Activated CD4-positive, CD25-positive, alpha-beta regulatory T cell treated with anti-CD3 and anti-CD28 coated beads, Interleukin-2, amount 50 U/mL, for 16 hours (primary cell): ENCODE data around the gene RGS12.

Source experiments
- DNase-seq: peaks from one replicate; pipeline ENCODE4 v3.0.0-alpha.2; 2020; ENCODE audit warnings: low read depth, low spot score

RGS12 gene

DNA sequence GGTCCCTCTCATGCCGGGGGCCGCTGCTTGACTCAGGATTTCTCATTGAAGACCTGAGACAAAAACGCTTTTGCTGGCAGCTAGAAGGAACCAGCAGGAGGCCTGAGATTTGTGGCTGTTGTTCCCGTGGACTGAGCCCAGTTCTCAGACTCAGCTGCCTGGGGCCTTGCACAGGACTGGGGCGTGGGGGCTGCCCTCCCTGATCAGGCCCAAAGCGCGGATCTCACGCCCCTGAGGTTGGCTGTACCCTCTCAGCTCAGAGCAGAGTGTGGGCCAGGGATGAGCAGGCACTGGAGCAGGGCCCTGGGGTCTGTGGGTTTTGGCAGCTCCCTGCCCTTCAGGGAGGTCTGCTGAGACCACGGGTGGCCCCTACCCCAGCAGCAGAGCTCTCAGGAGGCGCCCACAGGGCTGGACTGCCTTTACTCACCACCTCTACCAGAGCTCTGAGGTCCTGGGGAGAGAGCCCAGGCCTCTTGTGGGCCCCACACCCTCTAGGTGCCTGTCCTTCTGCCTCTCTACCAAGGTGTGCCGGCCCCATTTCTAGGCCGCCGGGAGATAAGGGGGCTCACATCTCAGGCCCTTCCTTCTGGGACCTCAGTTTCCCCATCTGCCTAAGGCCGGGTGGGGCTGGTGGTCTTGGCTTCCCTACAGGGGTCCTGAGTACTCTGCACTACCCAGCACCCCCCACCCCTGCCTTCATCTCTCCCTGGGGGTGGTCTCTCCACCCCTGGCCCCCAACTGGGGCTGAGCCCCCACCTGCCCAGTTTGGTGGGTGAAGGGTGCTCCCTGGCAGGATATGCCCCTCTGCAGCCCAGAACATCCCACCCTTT is 38.3 kb upstream of the RGS12 start:
- no peak for DNase-seq

DNA sequence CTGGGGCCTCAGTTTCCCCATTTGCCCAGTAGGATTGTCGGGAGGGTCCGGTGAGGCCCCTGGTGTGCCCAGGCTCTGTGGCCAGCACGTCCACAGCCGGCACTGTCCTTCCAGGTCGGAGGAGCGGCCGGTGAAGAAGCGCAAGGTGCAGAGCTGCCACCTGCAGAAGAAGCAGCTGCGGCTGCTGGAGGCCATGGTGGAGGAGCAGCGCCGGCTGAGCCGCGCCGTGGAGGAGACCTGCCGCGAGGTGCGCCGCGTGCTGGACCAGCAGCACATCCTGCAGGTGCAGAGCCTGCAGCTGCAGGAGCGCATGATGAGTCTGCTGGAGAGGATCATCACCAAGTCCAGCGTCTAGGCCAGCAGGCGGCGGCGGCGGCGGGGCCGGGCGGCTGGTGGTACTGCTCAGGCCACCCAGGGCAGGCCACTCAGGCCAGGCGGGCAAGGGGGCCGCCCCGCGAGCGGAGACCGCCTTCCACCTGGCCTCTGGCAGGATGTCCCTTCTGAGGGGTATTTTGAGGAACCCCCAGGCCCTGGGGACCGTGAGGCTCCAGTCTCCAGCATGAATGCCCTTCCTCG is 37.1 kb upstream of the RGS12 start:
- DNase-seq, result no peak

DNA sequence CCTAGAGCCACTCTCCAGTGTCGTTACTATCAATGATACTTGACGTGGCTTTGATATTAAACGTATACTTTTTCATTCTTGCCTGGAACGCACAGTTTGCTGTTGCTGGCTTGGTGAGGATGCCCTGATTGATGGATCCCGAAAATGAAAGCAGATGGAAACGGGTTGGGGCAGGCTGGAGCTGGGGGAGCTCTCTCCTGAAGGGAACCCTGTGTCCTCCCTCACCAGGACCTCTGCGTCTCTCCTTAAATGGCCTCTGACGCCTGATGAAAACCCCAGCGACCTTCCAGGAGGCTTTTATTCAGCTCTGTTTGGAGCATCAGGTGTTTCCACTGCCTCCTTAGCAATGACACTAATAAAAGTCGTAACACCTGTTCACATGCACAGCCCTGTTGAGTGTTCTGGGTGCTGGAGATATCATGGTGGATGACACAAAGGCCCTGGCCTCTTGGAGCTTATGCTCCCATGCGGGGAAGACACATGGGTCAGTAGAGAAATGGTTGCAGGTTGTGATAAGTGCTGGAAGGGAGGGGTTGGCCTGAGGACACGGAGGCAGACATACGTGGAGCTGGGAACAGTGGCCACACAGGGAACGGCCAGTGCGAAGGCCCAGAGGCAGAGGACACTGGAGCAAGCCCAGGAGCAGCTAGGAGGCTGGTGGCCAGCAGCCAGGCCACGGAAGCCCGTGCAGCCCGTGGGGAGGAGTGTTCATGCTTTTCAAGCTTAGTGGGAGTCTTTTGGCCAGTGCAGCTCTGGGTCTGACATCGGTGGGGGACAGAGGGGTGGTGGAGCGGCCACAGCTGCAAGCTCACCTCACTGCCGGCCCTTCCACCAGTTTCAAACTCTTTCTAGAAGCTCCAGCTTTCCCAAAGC is 36.4 kb upstream of the RGS12 start:
- no peak for DNase-seq

DNA sequence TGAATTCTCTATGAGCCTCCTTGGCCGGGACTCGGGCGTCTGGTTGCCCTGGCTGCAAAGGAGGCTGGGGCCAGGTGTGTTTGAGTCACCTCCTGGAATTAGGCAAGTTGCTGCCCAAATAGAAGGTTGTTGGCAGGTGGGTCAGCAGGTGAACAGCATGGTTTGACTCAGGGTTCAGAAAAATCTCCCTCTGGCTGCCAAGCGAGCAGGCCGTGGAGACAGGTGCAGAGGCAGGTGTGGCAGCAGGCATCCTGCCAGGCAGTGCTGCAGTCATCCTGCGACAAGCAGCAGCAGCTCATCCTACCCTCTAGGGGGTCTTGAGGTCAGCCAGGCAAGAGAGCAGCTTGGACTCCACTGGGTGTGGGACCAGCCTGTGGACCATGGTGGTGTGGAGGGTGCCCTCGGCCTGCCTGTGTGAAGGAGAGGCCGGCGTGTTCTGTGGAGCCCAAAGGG is 35.7 kb upstream of the RGS12 start:
- DNase-seq, result no peak

DNA sequence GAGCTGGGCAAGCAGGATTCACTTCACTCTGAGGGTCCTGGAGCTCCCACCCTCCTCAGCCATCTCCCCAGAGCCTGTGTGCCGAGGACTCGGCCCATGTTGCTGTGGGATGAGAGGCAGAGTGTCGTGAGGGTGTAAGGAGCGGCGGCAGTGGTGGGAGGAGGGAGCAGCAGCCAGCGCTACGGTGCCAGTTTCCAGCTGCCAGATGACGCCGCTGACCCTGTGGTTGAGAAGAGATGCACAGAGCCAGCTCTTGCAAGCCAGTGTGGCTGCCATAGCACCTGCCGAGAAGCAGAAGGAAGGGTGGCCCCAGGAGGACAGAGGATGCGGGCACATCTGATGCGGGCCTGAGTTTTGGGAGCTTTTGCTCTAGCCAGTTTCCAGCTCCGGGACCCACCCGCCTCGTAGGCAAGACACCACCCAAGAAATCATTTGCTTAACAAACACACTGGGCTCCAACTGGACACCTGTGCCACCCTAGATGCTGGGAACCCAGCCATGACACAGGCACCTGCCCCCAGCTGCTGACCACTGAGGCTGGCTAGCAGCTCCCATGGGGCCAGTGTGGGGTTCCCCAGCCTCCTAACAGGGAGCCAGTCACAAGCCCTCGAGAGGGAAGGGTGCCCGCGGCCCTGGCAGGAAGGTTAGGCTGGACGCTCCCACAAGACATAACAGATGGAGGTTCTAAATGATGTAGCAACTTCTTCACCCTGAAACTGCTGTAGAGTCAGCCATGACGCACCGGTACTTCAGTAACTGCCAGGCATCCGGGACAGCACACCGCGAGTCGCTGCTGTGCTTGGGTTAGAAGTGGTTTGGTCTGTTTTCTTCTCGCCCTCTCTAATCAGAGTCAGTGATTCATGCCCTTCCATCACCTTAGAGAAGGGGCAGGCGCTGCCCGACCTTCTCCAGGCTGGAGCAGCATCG is 35.0 kb upstream of the RGS12 start:
- DNase-seq, result no peak

DNA sequence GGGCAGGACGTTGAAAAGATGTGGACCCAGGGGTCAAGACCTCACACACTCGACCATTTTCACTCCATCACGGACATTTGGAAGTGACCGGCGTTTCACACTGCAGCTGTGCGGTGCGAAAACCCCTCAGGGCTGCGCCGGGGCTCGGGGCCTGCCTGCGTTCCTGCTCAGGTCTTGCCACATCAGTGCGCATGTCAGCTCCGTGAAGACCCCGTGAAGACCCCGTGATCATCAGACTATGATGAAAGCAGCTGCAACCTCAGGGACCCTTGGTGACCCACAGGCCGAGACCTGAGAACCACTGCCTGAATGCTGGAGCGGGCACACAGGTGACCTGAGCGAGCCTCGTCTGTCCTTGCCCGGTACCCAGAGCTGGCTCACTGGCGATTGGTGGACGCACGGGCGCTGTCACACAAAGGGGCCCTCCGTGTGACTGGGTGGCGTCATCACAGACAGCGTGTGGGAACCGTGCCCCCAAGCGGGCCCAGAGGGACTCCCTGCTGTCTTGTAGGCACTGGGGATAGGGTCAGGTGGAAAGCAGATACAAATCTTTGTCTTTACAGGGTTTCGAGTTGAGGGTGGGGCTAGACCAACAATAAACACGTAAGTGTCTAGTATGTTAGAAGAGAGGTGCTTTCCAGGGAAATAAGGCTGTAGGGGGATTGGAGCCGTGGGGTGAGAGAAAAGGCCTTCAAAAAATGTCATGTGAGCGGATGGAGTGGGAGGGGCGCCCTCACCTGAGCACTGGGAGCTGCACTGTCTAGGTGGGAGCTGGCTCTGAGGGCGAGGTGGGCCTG is 31.2 kb upstream of the RGS12 start:
- no peak for DNase-seq

DNA sequence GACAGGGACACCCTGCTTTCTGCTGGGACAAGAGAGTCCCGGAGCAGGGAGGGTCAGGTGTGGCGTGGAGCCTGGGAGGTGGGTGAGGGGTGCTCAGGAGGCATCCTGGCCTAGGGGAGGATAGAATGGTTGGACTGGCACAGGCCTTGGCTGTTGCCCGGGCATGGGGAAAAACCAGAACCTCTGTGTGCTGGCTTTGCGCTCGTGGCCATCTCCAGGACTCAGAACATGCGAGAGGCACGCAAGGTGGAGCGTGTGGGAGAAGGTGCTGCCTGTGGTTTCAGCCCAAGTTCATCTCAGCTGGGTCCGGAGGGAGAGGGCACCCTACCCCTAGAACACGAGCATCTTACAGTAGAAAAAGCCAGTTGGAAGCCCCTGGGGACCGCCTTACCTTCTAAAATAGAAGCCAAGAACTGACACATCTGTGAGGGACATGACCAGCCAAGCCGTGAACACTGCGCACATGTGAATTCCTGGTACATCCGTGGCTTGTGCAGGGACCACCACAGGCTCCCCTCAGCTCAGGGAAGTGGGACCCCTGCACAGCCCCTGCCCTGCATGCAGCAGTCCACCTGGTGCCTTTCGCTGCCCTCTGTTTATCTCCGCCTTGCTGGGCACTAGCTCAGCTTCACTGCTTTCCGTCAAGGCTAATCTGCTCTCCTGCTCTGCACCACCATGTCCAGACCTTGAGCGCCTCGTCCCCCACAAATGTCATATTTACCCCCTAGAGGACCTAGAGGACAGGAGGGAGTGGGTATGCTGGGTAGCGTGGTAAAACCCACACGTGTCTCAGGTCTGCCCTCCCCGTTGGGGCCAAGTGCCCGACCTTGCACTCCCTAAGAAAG is 30.4 kb upstream of the RGS12 start:
- no peak for DNase-seq

DNA sequence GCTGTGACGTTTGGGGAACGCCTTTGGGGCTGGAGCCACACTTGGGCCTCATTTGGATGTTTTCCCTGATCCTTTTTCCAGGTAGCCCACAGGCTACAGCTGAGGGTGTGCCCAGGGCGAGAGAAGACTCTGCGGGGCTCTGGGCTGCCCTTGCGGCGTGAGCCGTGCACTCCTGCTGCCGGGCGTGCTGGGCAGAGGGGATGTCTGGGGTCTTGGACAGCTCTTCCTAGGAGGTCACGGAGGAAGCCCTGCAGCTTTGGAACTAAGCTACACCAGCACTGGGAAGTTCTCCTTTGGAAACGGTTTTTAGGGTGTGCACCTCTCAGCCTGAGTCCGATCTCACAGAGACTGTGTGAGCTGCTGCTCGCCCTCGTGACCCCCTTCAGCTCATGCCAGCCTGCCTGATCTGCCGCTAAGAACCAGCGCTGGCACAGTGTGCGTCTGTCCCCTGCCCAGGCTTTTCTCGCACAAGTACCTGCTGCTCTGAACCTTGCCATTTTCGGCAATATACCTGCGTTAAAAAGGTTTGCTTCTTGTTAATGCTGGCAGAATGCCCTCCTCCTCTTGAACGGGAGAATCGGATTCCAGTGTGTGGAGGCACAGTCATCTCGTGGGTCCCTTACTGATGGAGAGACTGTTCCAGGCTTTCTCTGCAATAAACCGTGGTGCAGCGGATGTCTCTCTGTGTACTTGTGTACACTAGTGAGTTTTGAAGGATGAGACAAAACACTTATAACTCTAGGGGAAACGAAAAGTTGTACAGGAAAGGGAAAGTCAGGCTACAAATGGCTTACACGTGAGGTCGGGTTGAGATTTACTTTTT is 29.6 kb upstream of the RGS12 start:
- DNase-seq, result no peak

DNA sequence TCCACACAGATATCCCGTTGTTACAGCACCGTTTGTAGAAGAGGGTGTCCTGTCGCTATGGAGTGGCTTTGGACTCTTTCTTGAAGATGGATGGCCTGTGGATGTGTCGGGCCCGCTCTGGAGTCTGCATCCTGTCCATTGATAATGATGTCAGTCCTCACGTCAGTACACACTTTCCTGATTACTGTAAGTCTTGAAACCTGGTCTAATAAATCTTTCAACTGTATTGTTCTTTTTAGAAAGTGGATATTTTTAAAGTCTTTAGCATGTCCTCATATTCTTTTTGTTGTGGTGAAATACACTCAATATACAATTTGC is 29.0 kb upstream of the RGS12 start:
- no peak for DNase-seq

DNA sequence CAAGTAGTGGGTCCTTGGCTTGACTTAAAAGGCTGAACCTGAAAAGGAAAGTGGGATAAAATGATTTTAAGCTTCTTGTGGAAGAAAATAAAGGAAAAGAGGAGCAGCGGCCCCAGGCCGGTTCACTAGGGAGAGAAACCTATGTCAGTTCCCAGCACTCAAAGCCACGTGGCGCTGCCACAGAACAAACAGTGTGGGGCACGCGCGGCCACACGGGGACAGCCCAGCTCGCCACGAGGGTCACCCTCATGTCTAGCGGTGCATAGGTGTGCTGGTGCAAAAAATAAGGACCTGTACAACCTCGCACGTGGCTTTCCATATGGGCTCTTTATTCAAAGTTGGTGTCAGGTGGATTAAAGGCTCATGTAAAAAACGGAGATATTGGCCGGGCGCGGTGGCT is 26.7 kb upstream of the RGS12 start:
- no peak for DNase-seq

DNA sequence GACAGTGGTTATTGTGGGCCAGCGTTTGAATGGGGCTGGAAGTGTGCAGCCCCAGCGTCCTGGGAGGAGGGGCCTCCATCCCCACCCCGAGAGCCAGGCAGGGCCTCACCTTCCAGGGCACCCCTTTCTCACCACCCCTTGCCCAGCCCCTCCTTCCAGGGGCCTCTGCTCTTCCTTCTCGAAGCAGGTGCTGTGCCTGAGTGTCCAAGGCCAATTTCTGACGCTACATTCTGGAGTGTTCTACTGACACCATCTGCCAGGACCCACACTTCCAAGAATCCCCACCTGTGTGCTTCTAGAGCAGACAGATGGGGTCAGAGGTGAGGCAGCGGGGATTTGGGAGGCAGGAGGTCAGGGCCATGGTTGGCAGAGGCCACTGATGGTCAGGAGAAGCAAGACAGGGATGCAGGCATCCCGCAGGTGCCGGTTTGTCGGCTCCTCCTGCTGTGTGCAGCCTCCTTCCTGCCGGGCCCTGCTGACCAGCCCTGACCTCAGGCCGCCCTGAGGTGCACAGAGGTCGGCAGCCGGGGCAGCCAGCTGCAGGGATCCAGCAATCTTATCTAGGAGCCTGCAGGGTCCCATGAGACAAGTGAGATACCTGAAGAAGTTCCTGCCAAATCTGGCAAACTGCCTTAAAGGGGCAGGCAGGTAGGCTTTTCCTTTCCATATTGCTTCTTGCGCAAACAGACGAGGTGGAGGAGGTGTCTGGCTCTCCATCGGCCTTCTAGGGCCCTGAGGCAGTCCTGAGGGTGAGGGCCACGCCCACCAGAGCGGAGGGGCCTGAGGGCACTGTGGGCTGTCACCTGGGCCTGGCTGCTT is 25.0 kb upstream of the RGS12 start:
- no peak for DNase-seq

DNA sequence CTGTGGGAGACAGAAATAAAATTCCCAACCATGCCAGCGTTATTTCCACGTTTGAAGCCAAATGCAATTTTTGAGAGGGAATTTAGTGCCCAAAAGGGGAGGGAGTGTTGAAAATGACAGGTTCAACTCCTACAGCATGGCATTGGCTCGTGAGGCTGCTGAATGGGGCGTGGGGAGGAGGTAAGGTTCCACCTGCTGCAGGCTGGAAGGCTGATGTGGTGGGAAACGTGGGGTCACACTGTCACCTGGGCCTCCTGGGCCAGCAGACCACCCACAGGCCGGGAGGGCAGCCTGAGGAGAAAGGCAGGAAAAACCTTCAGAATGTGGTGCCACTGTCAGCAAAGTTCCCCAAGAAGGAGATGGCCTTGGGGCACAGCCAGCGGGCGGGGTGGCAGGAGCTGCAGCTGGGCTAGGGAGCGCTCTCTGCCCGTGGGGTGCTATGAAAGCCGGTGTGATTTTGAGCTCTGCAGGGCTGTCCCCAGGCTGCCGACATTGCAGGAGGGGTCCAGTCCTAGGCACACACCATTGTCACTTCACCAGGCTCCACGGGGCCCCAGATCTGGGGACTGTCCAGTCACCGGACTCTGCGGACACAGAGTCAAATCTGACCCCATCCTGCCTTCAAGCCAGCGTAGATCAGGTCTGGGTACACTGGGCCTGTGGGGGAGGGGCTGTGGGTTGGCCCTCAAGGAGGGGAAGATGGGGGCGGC is 24.3 kb upstream of the RGS12 start:
- no peak for DNase-seq

DNA sequence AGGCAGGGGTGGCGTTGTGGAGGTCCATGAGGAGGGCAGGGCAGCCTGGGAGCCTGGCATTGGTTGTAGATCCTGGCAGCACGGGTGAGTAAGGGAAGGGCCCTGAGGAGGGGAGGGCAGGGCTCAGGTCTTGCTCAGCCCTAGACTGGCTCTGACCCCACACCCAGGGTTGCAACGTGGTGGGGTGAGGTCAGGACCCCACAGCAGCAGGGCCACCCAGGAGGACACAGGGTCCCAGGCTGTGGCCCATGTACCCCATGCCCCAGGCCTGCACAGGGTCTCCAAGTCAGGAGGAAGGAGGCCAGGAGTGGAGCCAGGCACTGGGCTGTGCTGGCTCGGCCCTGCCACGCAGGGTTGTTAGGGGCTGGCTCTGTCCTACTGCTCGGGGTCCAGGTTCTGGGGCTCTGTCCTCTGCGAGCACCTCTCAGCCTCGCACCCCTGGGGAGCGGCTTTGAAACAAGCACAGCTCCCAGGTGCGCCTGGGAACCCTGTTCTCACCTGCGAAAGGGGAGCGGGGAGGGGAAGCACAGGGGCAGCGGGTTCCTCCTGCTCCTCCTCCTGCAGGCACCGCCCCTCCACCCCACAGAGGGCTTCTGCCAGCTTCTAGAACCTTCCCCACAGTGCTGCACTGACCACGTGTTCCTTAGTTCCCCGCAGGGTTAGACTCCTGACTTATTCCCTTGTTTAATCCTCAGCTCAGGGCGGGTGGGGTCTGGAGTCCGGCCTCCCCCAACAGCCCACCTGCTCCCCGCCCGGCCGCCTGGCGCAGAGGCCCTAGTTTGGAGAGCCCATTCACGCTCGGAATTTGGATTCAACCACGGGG is 23.5 kb upstream of the RGS12 start:
- DNase-seq, result no peak

DNA sequence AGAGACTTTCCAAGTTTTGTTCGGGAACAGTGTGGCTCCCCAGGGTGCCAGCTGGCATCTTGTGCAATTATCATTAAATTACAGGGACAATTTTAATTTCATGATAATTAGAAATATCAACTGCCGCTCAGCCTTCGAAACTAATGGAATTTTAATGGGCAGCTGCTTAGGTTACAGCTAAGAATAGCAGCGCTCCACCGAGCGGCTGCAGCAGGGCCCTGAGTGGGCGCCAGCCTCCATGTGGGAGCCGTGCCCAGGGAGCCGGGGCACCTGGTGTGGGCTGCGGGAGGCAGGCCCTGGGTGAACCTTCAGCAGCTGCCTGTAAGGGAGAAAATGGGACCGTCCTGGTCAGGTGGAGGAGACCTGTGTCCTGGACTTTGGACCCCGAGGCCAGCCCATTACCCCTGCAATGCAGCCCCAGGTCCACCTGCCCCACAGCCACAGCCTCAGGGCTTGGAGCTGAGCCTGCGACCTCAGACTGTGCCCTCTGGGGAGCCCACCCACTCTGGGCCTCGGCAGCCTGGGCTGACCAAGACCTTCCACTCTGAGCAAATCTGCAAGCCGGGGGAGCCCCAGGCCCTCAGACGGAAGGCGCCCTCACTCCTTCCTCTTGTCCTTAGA is 22.7 kb upstream of the RGS12 start:
- DNase-seq, result no peak

DNA sequence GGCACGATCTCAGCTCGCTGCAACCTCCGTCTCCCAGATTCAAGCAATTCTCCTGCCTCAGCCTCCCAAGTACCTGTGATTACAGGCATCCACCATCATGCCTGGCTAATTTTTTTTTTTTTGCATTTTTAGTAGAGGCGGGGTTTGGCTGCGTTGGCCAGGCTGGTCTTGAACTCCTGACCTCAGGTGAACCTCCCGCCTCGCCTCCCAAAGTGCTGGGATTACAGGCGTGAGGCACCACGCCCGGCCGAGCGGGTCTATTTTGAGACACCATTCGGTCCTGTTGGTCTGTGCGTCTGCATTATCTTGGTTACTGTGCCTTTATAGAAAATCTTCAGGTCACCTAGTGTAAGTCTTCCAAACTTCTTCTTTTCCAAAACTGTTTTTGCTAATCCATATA is 21.7 kb upstream of the RGS12 start:
- DNase-seq, result no peak

DNA sequence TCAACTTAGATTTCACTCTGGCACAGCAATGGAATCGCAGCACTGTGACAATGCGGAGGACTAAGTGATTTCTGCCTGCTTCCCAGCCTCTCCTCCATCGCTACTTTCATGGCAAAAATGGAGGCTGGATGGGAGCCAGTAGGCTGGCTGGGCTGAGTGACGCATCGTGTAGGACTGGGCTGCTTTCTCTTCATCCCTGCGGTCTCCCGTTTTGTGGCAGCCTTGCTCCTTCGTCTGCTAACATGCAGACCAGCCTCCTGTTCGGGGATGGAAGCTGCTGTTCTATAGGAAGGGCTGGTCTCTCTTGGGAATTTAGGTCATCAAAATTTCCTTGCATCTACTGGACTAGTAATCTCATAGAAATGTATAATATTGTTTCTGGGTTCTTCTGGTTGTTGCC is 15.8 kb upstream of the RGS12 start:
- DNase-seq, result no peak
